HG03378 (cell line): ENCODE data around the gene TRMT112.

ENCODE experiments used
- ATAC-seq: cut with Tn5 transposase; IDR thresholded peaks from one replicate; pipeline ENCODE4 v1.9.1; 2021; ENCODE audit warnings: mild to moderate bottlenecking, moderate library complexity; ENCODE audit not compliant: unreplicated experiment

The TRMT112 gene

GRCh38 chr11:64276653-64277431, 40.5 kb downstream of the TRMT112 start:
- no peak for ATAC-seq

- no peak for ATAC-seq
Observed at GRCh38 chr11:64275841-64276240, 41.5 kb downstream of the TRMT112 start.

GRCh38 chr11:64275031-64275800, 42.1 kb downstream of the TRMT112 start:
- no peak for ATAC-seq

- peak; percentile 76 for ATAC-seq
Observed at GRCh38 chr11:64269540-64270220, 47.7 kb downstream of the TRMT112 start.

- ATAC-seq = peak; percentile 10
Observed at GRCh38 chr11:64268893-64269539, 48.3 kb downstream of the TRMT112 start.

- no peak for ATAC-seq
Observed at GRCh38 chr11:64268025-64268892, 49.1 kb downstream of the TRMT112 start.

- ATAC-seq = no peak
Observed at GRCh38 chr11:64267207-64267945, 50.0 kb downstream of the TRMT112 start.
